PFSK-1 (cell line): Measurements from ENCODE around the gene TELO2.

Experiments
- FOXP2 ChIP-seq: optimal IDR thresholded peaks from 2 replicates; pipeline ENCODE3; 2011; ENCODE audit warnings: borderline replicate concordance, control low read depth, inconsistent platforms; ENCODE audit not compliant: insufficient read depth; ENCODE audit errors: extremely low read length, extremely low read depth
- POLR2AphosphoS5 ChIP-seq: IDR thresholded peaks from 2 replicates; pipeline ENCODE4 v1.6.1; 2012; ENCODE audit warnings: low read depth, mild to moderate bottlenecking, control low read depth, low read length, moderate library complexity
- REST ChIP-seq, 2 experiments: IDR thresholded peaks; 2 replicates each; pipeline versions ENCODE4 v1.6.1 to v1.8.0; 2011 to 2012; ENCODE audit warnings: low read depth in 2 of 2, low read length in 2 of 2, control low read depth in 1 of 2, inconsistent platforms in 1 of 2, mild to moderate bottlenecking in 1 of 2, moderate library complexity in 1 of 2; ENCODE audit not compliant: insufficient read depth in 1 of 2
- SIN3A ChIP-seq: IDR thresholded peaks from 2 replicates; pipeline ENCODE4 v1.6.1; 2012; ENCODE audit warnings: mild to moderate bottlenecking, low read length, moderate library complexity, borderline replicate concordance; ENCODE audit not compliant: insufficient read depth
- TAF1 ChIP-seq: IDR thresholded peaks from 2 replicates; pipeline ENCODE4 v1.6.1; 2012; ENCODE audit warnings: low read length, control low read depth, borderline replicate concordance; ENCODE audit not compliant: insufficient read depth

Gene TELO2

DNA sequence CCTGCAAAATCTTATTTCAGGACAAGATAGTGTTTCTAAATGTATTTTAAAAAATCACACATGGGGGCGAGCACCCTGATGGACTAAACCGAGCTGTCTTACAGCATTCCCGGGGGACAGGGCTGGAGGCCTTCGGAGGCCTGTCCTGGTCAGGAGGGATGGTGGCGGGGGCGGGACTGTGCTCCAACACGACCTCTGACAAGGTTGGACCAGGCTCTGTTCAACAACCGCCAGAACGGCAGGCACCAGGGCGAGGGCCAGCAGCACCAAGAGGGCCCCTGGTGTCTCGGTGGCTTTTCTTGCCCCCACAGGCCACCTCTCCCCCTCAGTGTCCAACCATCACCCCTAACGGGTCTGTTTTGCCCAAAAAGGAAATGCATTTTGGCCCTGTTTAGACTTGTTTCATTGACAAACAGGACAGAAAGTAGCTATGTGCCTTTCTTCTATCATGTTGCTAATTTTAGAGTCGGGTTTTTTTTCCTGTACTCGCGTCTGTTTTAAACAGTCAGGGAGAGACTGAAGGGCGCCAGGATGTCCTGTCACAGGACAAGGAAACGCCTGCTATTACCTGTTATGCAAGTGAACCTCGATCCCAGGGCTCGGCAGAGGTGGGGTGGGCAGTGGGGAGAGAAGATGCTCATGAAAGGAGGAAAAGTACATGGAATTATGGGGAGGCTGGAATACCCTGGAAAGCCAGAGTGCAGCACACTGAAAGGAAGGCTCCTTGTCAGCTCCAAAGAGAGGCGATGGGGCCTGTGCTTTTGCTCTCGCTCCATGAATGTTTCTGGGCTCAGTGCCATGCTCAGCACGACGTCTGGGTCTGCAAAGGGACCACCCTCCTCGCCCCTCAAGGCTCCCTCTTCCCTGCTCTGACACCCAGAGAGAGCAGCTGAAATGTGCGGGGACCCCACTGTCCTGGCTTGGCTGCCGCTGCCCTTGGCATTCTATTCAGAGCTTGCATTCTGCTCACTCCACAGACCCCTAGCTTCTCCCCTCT is 52.2 kb downstream of the TELO2 start:
- TF ChIP-seq FOXP2: no peak

- TF ChIP-seq REST (IDR thresholded peaks at IDR 0.05; ENCODE audit: insufficient read depth in 1 of 2, low read depth in 2 of 2, low read length in 2 of 2): no peak
- TF ChIP-seq FOXP2: no peak
- no peak for TF ChIP-seq TAF1
- no peak for TF ChIP-seq POLR2AphosphoS5
- TF ChIP-seq SIN3A: no peak
These were observed 53.3 kb downstream of the TELO2 start for GRCh38 chr16:1546430-1546829.

DNA sequence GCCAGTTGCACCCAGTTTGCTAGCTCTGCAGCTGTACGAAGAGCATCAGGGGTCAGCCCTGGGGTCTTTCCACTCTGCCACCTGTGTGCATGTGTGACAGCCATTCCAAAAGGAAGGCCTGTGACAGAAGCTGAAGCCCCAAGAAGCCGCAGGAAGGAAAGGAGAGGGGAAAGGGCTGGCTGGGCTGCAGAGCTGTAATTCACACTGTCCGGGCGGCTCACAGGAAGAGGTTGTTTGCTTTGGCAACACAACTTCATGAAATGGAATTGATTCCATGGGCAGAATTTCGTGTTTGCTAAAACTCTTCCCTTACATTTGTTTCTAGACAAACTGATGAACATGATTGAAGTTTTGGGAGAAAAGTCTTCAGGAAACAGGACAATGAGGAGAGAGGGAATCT is 55.1 kb downstream of the TELO2 start:
- TF ChIP-seq REST (IDR thresholded peaks at IDR 0.05; ENCODE audit: insufficient read depth in 1 of 2, low read depth in 2 of 2, low read length in 2 of 2) (no peak), POLR2AphosphoS5 (no peak), FOXP2 (no peak), TAF1 (no peak), SIN3A (no peak)

DNA sequence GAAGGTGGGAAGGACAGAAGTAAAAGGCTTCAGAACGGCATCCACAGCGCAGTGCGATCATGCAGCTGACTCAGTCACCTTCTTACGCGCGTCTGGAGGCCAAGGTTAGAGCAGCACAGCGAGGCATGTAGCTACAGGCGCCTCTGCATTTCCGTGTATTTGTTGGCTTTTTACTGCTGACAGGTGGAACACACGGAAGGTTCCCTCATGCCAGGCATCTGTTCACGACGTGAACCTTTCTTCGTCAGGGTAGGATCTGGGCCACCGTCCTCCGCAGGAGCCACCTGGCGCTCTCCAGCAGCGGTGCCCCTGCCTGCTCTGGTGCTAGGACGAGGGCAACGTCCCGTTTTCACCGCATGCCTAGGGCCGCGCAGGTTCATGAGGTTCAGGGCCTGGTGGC is 55.6 kb downstream of the TELO2 start:
- no peak for TF ChIP-seq FOXP2
- TF ChIP-seq SIN3A: no peak
- TF ChIP-seq REST (IDR thresholded peaks at IDR 0.05; ENCODE audit: insufficient read depth in 1 of 2, low read depth in 2 of 2, low read length in 2 of 2): no peak
- TF ChIP-seq POLR2AphosphoS5: no peak
- TF ChIP-seq TAF1: no peak

GRCh38 chr16:1550069-1550468 is 56.9 kb downstream of the TELO2 start:
- TF ChIP-seq SIN3A (no peak), FOXP2 (no peak), REST (IDR thresholded peaks at IDR 0.05; ENCODE audit: insufficient read depth in 1 of 2, low read depth in 2 of 2, low read length in 2 of 2) (no peak), TAF1 (no peak), POLR2AphosphoS5 (no peak)
